T-helper 22 cell (primary cell): ENCODE results near the gene CMTM4.

ENCODE experiments used
- DNase-seq: peaks from one replicate; pipeline ENCODE4 v3.0.0-alpha.2; 2020; ENCODE audit warnings: low read depth

The CMTM4 gene

GRCh38 chr16:66696669-66697630 lies at the start of gene CMTM4:
Gene CMTM4, minus strand, starts transcription at chr16:66696743. Its CDS starts 218 bp downstream, at chr16:66696525.
- DNase-seq, result peak; percentile 69

- no peak for DNase-seq
Measured at GRCh38 chr16:66746048-66746447, 49.5 kb upstream of the CMTM4 start.

GRCh38 chr16:66741950-66742808 lies 45.6 kb upstream of the CMTM4 start:
- no peak for DNase-seq

DNA sequence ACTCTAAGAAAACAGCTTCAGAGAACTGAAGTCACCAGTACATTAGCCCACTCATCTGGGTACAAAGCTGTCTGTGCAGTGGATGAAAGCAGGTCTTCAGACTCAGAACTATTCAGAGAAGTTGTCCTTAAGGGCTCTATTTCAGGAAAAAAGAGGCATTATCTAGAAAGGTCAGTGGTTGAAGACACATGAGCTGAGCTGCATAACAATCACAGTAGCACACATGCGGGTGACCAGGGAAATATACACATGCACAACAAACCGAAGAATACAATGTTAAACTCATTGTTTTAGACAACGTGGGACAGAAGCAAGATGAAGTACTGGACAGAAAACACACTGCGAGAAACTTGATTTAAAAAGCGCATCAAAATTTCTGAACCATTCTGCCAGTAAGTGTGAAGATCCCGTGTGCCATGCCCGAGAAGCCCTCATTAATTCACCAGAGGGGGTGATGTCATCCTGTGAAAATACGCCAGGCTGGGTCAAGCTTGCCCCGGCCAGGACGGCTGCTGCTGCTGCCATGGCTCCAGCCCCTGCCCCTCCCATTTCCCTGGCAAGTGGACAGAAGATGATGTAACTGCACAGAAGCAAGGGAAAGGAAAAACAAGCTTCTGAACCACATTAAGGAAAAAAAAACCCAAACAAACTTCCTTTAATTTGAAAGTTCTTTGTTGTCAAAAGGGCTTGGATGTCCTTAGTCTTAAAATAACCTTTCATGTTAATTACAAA lies 44.8 kb upstream of the CMTM4 start:
- no peak for DNase-seq

DNA sequence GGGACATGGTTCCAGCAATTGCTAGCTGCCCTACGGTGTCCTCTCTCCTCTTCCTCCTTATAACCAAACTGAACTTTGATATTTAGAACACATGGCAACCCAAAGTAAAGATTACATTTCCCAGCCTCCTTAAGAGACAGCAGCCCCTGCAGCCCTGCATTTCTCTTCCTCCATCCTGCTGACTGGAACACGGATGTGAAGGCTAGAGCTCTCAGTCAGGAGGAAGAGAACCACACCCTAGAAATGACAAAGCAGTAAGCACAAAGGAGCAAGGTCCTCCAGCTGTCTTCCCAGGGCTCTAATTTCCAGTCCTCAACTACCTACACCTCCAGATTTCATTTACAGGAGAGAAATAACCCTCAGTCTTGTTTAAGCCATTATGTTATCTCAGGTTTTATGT lies 44.0 kb upstream of the CMTM4 start:
- DNase-seq, result no peak

- DNase-seq, result no peak
Measured at GRCh38 chr16:66740010-66740409, 43.5 kb upstream of the CMTM4 start.

- no peak for DNase-seq
Measured at GRCh38 chr16:66735891-66736290, 39.3 kb upstream of the CMTM4 start.

DNA sequence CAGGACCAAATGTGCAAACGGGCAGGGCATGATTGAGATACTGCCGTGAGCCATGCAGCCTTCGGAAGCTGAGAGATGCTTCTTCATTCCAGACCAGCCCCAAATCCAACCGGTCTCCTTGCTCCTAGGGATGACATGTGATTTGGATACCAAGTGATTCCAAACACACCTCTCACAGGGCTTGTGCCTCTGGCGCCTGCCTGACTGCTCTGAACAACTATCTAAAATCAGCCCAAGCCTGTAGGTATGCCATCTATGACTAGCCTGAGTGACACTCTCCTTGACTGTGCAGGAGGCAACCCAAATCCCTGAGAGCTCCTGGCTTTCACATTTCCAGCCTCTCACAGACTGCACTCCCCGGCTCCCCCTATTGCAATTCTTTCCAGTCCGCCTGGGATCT lies 34.6 kb upstream of the CMTM4 start:
- no peak for DNase-seq

- DNase-seq, result no peak
Measured at GRCh38 chr16:66728804-66729203, 32.3 kb upstream of the CMTM4 start.

- no peak for DNase-seq
Measured at GRCh38 chr16:66728117-66728787, 31.7 kb upstream of the CMTM4 start.

DNA sequence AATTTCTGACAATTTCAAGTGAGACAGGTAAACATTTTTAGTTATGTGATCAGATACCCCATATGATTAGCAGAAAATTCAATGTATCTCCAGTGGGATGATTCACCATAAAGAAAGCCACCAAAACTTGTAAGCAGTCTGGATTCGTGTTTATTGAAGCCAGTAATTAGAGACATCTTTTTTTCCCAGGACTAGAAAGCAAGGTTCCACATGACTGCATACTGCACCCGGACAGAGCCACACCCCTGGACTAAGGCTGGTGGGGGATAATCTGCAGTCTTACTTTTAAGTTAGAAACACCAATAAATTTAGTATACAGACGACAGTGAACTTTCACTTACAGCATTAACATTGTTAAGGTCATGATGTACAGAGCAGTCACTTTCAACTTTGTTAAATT lies 24.2 kb upstream of the CMTM4 start:
- no peak for DNase-seq

DNA sequence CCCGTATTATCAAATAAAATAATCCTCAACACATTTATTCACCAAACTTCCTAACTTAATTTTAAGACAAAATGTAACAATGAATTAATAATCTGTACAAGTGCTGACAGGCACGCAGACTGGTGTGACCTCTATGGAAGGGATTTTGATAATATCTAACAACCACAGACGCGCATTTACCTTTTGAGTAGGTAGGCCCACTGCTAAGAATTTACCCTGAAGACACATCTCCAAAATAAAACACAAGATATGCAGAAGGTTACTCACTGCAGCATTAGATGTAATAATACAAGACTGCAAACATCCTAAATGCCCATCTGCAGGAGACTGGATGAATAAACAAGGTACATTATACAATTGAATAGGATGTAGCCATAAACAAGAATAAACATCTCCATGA lies 22.7 kb upstream of the CMTM4 start:
- DNase-seq, result no peak

- no peak for DNase-seq
Measured at GRCh38 chr16:66717776-66718175, 21.2 kb upstream of the CMTM4 start.

DNA sequence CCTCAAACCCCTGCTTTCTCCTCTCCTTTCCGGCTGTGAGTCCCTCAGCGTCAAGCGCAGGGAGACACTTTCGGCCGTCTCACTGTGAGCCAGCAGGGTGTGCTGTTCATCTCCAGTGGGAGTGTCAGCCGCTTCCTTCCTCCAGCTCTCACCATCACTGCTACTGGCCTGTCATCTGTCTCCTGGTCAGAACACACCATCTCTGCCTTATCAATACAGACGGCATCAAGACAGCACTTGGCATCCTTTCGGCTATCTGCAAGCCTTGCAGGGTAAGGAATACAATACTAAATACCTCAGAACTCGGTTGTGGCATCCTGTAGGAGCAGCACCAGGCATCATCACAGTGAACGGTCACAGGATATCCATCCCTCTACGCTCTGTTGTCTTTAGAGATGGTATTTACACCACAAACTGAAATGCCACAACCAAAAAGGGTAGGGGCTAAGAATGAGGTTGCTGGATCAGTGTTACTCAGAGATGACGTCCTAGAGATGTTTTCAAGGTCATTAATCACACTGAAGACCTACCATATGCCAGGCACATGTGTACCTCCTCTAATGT lies 20.7 kb upstream of the CMTM4 start:
- DNase-seq, result no peak

DNA sequence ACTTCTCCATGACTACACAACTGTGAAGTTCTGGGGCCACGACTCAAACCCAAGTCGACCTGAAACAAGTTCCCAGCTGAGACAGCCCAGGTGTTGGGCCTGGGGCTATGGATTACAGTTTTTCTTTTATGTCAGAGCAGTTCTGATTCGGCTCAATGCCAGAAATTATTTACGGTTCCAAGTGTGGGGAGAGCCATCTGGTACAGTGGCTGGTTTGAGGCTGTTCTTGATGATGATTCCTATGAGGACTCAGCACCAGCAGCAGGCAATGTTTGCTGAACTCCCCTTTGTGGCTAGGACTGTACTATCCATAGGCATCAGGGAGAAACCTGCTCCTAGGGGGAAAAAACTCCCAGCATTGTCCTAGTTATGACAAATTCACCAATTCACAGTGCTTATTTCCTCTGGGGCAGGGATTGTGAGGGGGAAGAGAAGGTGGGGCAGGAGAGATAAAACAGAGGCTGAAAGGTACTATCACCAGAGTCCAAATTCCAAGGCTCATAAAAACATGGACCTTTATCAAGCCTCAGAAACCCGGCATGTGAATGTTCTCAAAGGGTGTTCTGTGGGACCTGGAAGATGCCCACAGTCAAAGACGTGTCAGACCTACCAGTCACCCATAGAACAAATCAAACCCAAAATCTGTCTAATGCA lies 18.2 kb upstream of the CMTM4 start:
- no peak for DNase-seq

DNA sequence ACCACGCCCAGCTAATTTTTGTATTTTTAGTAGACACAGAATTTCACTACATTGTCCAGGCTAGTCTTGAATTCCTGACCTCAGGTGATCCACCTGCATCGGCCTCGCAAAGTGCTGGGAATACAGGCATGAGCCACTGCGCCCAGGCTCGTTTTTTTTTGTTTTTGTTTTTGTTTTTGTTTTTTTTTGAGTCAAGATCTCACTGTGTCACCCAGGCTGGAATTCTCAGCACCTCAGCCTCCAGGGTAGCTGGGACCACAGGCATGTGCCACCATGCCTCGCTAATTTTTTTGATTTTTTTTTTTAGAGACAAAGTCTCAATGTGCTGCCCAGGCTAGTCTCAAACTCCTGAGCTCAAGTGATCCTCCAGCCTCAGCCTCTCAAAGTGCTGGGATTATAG lies 17.5 kb upstream of the CMTM4 start:
- no peak for DNase-seq

DNA sequence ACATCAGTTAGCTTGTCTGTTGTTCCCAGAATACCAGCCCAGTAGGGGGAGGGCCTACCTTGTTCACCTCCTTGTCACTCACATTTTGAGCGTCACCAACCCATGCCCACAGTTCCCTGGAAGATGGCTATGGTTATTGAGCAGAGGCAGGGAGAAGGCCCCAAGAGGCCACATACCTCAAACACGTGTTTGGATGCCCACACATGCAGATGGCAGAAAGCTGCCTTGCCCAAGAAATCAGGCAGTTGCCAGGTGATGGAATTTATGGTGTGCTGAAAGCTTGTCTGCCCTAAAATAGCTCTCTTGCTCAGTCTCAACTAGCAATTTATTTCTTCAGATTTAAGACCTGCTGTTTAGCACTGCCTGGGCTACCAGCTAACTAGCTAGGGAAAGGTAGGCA lies 16.5 kb upstream of the CMTM4 start:
- DNase-seq, result no peak

DNA sequence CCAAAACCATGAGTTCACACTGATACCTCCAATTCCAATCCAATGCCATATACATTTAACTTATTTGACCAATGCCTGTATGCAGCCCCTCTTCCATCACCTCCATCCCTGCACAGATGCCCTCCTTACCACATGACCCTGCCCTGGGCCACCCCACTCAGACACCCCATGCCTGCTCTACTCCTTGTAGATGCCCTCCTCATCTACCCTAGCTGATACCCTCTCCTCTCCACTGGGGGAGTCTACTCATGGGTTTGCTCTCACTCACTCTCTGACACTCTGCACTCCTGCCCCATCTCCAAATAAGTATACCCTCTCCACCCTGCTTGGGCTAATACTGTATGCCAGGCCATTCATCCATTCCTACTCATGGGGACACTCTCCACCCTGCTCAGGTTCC lies 16.0 kb upstream of the CMTM4 start:
- DNase-seq, result no peak

DNA sequence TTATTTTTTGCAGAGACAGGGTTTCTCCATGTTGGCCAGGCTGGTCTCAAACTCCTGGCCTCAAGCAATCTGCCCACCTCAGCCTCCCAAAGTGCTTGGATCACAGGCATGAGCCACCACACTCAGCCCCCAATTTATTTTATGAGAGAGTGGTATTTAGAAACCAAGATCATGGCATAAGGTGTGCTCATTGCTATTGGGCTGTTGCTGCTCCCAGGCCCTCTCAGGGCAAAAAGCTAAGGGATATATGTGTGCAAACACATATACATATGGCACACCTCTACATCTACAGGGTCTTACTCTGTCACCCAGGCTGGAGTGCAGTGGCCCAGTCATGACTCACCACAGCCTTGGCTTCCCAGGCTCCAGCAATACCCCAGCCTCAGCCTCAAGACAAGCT lies 15.0 kb upstream of the CMTM4 start:
- no peak for DNase-seq

DNA sequence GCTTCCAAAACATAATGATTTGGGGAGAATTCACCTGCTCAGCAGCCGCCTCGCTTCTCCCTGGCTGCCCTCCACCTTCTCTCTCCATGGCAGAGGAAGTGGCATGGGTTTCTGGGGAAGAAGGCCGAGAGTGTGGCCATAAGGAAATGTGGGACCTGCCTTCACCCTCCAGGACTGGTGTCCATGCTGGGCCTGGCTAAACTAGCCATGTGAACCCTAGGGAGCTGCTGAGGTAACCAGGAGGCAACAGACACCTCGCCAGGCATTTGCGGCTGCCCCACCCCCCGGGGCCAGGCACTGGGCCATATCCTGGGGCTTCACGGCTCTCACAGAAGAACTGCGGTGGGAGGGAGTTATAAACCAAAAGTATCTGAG lies 9.9 kb upstream of the CMTM4 start:
- no peak for DNase-seq
